C4-2B (cell line): ENCODE measurements around the gene SEPTIN10.

Source experiments
- ZFX ChIP-seq: fragments of 450-650 bp; IDR thresholded peaks from 2 replicates; pipeline ENCODE4 v1.6.1; 2017
- TF ChIP-seq, protein P1 (sequence below): fragments of 450-650 bp; conservative IDR thresholded peaks from 2 replicates; pipeline ENCODE4 v1.5.1; 2017; ENCODE audit warnings: mild to moderate bottlenecking

DNA sequence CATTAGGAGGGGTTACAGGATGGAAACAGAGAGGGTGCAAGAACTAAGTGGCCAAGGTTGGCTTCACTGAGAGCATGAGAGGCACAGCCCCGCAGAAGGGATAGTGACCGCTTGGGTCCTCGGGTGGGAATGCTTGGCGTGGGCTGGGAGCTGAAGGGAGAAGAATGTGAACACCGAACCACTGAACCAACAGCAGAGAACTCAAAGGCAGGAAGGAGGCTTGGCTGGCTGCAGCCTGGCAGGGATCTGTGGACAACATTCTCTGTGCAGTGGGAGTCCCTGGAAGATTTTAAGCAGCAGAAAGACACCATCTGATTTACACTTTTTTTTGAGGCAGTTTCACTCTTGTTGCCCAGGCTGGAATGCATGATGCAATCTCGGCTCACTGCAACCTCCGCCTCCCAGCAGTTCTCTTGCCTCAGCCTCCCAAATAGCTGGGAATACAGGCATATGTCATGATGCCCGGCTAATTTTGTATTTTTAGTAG, 34.3 kb upstream of the SEPTIN10 start:
- TF ChIP-seq, protein P1, sequence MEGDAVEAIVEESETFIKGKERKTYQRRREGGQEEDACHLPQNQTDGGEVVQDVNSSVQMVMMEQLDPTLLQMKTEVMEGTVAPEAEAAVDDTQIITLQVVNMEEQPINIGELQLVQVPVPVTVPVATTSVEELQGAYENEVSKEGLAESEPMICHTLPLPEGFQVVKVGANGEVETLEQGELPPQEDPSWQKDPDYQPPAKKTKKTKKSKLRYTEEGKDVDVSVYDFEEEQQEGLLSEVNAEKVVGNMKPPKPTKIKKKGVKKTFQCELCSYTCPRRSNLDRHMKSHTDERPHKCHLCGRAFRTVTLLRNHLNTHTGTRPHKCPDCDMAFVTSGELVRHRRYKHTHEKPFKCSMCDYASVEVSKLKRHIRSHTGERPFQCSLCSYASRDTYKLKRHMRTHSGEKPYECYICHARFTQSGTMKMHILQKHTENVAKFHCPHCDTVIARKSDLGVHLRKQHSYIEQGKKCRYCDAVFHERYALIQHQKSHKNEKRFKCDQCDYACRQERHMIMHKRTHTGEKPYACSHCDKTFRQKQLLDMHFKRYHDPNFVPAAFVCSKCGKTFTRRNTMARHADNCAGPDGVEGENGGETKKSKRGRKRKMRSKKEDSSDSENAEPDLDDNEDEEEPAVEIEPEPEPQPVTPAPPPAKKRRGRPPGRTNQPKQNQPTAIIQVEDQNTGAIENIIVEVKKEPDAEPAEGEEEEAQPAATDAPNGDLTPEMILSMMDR, result no peak
- no peak for TF ChIP-seq ZFX
